ENCODE results near the gene TOGARAM2.
A peak's percentile ranks its signal among the peaks of the same experiment; 100 is the strongest.

Gene TOGARAM2

GRCh38 chr2:28997847-28998735 lies 17.0 kb downstream of the TOGARAM2 start:
- Histone ChIP-seq H3K79me2 (ENCODE audit: low read length) (no peaks in the 10 kb centered on the region), H3K9me3 (ENCODE audit: insufficient read depth, low read length) (no peaks in the 10 kb centered on the region), H3K4me2 (ENCODE audit: low read length) (no peak overlapping the region), H3K4me3 (ENCODE audit: low read length) (no peak overlapping the region), H3K9ac (ENCODE audit: low read length) (no peak overlapping the region), H3K27ac (ENCODE audit: low read length) (no peak overlapping the region), H3K36me3 (replicated peaks; ENCODE audit: low read depth, low read length) (no peaks in the 10 kb centered on the region), H3K27me3 (ENCODE audit: low read depth, low read length) (peaks cover 8% of the 10 kb centered on the region; the same call in 1 of the 2 replicates), H4K20me1 (ENCODE audit: insufficient read depth, low read length) (no peaks in the 10 kb centered on the region), H3K4me1 (ENCODE audit: low read length) (peaks cover 11% of the 10 kb centered on the region), H2AFZ (ENCODE audit: low read depth, low read length) (no peak overlapping the region)
- TF ChIP-seq, protein P1, sequence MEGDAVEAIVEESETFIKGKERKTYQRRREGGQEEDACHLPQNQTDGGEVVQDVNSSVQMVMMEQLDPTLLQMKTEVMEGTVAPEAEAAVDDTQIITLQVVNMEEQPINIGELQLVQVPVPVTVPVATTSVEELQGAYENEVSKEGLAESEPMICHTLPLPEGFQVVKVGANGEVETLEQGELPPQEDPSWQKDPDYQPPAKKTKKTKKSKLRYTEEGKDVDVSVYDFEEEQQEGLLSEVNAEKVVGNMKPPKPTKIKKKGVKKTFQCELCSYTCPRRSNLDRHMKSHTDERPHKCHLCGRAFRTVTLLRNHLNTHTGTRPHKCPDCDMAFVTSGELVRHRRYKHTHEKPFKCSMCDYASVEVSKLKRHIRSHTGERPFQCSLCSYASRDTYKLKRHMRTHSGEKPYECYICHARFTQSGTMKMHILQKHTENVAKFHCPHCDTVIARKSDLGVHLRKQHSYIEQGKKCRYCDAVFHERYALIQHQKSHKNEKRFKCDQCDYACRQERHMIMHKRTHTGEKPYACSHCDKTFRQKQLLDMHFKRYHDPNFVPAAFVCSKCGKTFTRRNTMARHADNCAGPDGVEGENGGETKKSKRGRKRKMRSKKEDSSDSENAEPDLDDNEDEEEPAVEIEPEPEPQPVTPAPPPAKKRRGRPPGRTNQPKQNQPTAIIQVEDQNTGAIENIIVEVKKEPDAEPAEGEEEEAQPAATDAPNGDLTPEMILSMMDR (IDR thresholded peaks at IDR 0.05; ENCODE audit: low read depth, low read length) = no peak
- no peak for TF ChIP-seq EZH2phosphoT487 (IDR thresholded peaks at IDR 0.05; ENCODE audit: low read depth)

DNA sequence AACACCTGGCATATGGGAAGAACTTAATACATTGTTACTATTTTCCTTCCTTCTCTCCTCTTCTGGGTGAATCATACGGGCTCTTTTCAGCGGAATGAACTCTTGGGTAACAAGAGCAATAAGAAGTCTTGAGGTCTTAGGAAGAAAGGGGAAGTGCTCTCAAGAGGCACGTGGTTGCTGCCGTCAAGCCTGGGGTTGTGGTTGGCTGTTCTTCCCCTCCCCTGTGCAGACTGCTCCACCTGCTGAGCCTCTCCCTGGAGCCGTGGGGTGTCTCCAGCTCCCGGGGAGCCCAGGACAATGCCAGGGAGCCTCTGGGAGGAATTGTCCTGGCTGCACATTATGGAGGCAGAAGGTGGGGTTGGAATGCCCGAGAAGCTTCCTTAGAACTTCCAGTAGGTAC lies 19.4 kb downstream of the TOGARAM2 start:
- H3K4me1 ChIP-seq (ENCODE audit: low read length) = peaks cover 11% of the 10 kb centered on the region
- no peak overlapping the region for H3K9ac ChIP-seq (ENCODE audit: low read length)
- no peak overlapping the region for H3K27ac ChIP-seq (ENCODE audit: low read length)
- H3K4me2 ChIP-seq (ENCODE audit: low read length) = peak overlapping the region; percentile 54
- H3K4me3 ChIP-seq (ENCODE audit: low read length) = peak overlapping the region; percentile 39
- peaks cover 8% of the 10 kb centered on the region; the same call in 1 of the 2 replicates for H3K27me3 ChIP-seq (ENCODE audit: low read depth, low read length)
- no peaks in the 10 kb centered on the region for H3K36me3 ChIP-seq (replicated peaks; ENCODE audit: low read depth, low read length)
- no peaks in the 10 kb centered on the region for H3K9me3 ChIP-seq (ENCODE audit: insufficient read depth, low read length)
- no peaks in the 10 kb centered on the region for H4K20me1 ChIP-seq (ENCODE audit: insufficient read depth, low read length)
- H3K79me2 ChIP-seq (ENCODE audit: low read length) = no peaks in the 10 kb centered on the region
- TF ChIP-seq, protein P1 (IDR thresholded peaks at IDR 0.05; ENCODE audit: low read depth, low read length) = peak; percentile 6; the same call in 1 of the 2 replicates
- TF ChIP-seq EZH2phosphoT487 (IDR thresholded peaks at IDR 0.05; ENCODE audit: low read depth) = no peak
- H2AFZ ChIP-seq (ENCODE audit: low read depth, low read length) = peak overlapping the region; percentile 34

DNA sequence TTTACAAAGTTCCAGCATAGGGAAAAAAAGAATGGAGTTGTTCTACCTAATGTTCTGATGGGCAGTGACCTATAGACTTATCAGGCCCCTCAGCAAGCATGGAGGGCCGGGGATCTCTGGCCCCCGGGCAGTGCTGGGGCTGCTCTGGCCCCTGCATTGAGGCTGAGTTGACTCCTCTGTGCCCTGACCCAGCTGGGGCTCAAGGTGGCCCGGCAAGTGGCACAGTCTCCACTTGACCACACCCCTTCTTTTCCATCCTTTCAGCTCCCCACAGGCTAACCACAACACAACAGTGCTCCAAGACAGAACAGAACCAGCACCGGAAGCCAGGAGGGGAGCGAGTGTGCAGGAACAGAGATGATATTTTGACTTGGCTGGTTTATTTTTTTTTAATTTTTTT lies 19.9 kb downstream of the TOGARAM2 start:
- Histone ChIP-seq H3K9me3 (ENCODE audit: insufficient read depth, low read length) (no peaks in the 10 kb centered on the region), H3K36me3 (replicated peaks; ENCODE audit: low read depth, low read length) (no peaks in the 10 kb centered on the region), H4K20me1 (ENCODE audit: insufficient read depth, low read length) (no peaks in the 10 kb centered on the region), H3K4me1 (ENCODE audit: low read length) (peaks cover 11% of the 10 kb centered on the region), H3K4me2 (ENCODE audit: low read length) (peak overlapping the region; percentile 54), H2AFZ (ENCODE audit: low read depth, low read length) (peak overlapping the region; percentile 34), H3K27ac (ENCODE audit: low read length) (no peak overlapping the region), H3K27me3 (ENCODE audit: low read depth, low read length) (peaks cover 8% of the 10 kb centered on the region; the same call in 1 of the 2 replicates), H3K9ac (ENCODE audit: low read length) (no peak overlapping the region), H3K79me2 (ENCODE audit: low read length) (no peaks in the 10 kb centered on the region), H3K4me3 (ENCODE audit: low read length) (peak overlapping the region; percentile 39)
- TF ChIP-seq, protein P1 (IDR thresholded peaks at IDR 0.05; ENCODE audit: low read depth, low read length) = no peak

GRCh38 chr2:29001806-29002205 lies 20.7 kb downstream of the TOGARAM2 start:
- no peaks in the 10 kb centered on the region for H3K79me2 ChIP-seq (ENCODE audit: low read length)
- no peak overlapping the region for H2AFZ ChIP-seq (ENCODE audit: low read depth, low read length)
- H3K4me1 ChIP-seq (ENCODE audit: low read length) = peaks cover 11% of the 10 kb centered on the region
- no peak overlapping the region for H3K4me2 ChIP-seq (ENCODE audit: low read length)
- no peaks in the 10 kb centered on the region for H4K20me1 ChIP-seq (ENCODE audit: insufficient read depth, low read length)
- no peak overlapping the region for H3K27ac ChIP-seq (ENCODE audit: low read length)
- H3K9ac ChIP-seq (ENCODE audit: low read length) = no peak overlapping the region
- TF ChIP-seq EZH2phosphoT487 (IDR thresholded peaks at IDR 0.05; ENCODE audit: low read depth) = no peak
- TF ChIP-seq, protein P1 (IDR thresholded peaks at IDR 0.05; ENCODE audit: low read depth, low read length) = no peak
- no peaks in the 10 kb centered on the region for H3K36me3 ChIP-seq (replicated peaks; ENCODE audit: low read depth, low read length)
- peaks cover 8% of the 10 kb centered on the region; the same call in 1 of the 2 replicates for H3K27me3 ChIP-seq (ENCODE audit: low read depth, low read length)
- H3K9me3 ChIP-seq (ENCODE audit: insufficient read depth, low read length) = no peaks in the 10 kb centered on the region
- no peak overlapping the region for H3K4me3 ChIP-seq (ENCODE audit: low read length)

Measured in OCI-LY3 (cell line).